IMR-90 (cell line): ENCODE results near the gene VPS50. TPM values are rescaled to one million over a fixed set of nuclear protein-coding genes. Genes with fewer than 3 reads are reported as not detected.

Experiments
- ATAC-seq: fragments of 200-7000 bp; cut with Tn5 transposase; 2 replicates; pipeline ENCODE4 v1.9.1; 2020; ENCODE audit warnings: low read depth, mild to moderate bottlenecking, moderate library complexity
- BruUV-seq: library from RNA; stranded (reverse); fragments of 400-500 nt; replicated peaks from 2 replicates; lab custom pipeline; 2021; lab: Mats Ljungman, UMichigan
- CTCF ChIA-PET: fragments of 300-600 bp; formaldehyde crosslinking; extraction: SDS; loops from one replicate; lab custom pipeline; 2021; ENCODE audit warnings: antibody characterized with exemption; lab: Yijun Ruan, JAX
- POLR2A ChIA-PET: fragments of 300-600 bp; sonication (Branson Sonifier 250); formaldehyde crosslinking; loops from one replicate; lab custom pipeline; 2022; ENCODE audit warnings: antibody characterized with exemption; ENCODE audit not compliant: unreplicated experiment; lab: Charles Lee
- DNase-seq: peaks from one replicate; pipeline ENCODE4 v3.0.0; 2013
- H2AFZ ChIP-seq: replicated peaks from 2 replicates; pipeline ENCODE3; 2013; ENCODE audit warnings: low read length, mild to moderate bottlenecking; ENCODE audit not compliant: poor library complexity
- H2AK5ac ChIP-seq: 2 replicates; pipeline ENCODE4 v1.6.1; 2013; ENCODE audit warnings: low read depth, low read length, inconsistent platforms
- H2AK9ac ChIP-seq: replicated peaks from 2 replicates; pipeline ENCODE3; 2013; ENCODE audit warnings: mild to moderate bottlenecking, low read depth, low read length, moderate library complexity; ENCODE audit not compliant: poor library complexity
- H2BK120ac ChIP-seq: 2 replicates; pipeline ENCODE4 v1.6.1; 2013; ENCODE audit warnings: low read depth, low read length, inconsistent platforms
- H2BK15ac ChIP-seq: 3 replicates; pipeline ENCODE4 v1.6.1; 2013; ENCODE audit warnings: low read depth, low read length, inconsistent platforms
- H2BK20ac ChIP-seq: 2 replicates; pipeline ENCODE4 v1.6.1; 2013; ENCODE audit warnings: low read depth, mild to moderate bottlenecking, inconsistent platforms, low read length, moderate library complexity
- H2BK5ac ChIP-seq: 2 replicates; pipeline ENCODE4 v1.6.1; 2013; ENCODE audit warnings: mild to moderate bottlenecking, low read depth, low read length, inconsistent platforms; ENCODE audit not compliant: poor library complexity, severe bottlenecking
- H3K14ac ChIP-seq: replicated peaks from 2 replicates; pipeline ENCODE4 v1.6.1; 2013; ENCODE audit warnings: low read depth, low read length, inconsistent platforms
- H3K18ac ChIP-seq: 2 replicates; pipeline ENCODE4 v1.6.1; 2013; ENCODE audit warnings: low read depth, low read length, control low read depth
- H3K23ac ChIP-seq: 2 replicates; pipeline ENCODE4 v1.6.1; 2013; ENCODE audit warnings: low read depth, low read length, inconsistent platforms
- H3K27ac ChIP-seq: 2 replicates; pipeline ENCODE4 v1.5.1; 2013; ENCODE audit warnings: mild to moderate bottlenecking, control low read depth, low read length; ENCODE audit not compliant: insufficient read depth
- H3K27me3 ChIP-seq: 2 replicates; pipeline ENCODE4 v1.6.1; 2013; ENCODE audit warnings: low read length; ENCODE audit not compliant: control insufficient read depth, insufficient read depth
- H3K36me3 ChIP-seq: 2 replicates; pipeline ENCODE4 v1.6.1; 2013; ENCODE audit warnings: low read length, mixed read lengths; ENCODE audit not compliant: control insufficient read depth, insufficient read depth
- H3K4ac ChIP-seq: 2 replicates; pipeline ENCODE4 v1.6.1; 2013; ENCODE audit warnings: low read depth, low read length, inconsistent platforms
- H3K4me1 ChIP-seq: 2 replicates; pipeline ENCODE4 v1.6.1; 2013; ENCODE audit warnings: low read length, mixed read lengths; ENCODE audit not compliant: control insufficient read depth, insufficient read depth
- H3K4me2 ChIP-seq: 2 replicates; pipeline ENCODE4 v1.6.1; 2013; ENCODE audit warnings: low read depth, mild to moderate bottlenecking, control low read depth, low read length, moderate library complexity
- H3K4me3 ChIP-seq: 2 replicates; pipeline ENCODE4 v1.5.1; 2013; ENCODE audit warnings: low read depth, mild to moderate bottlenecking, control low read depth, low read length, moderate library complexity; ENCODE audit not compliant: insufficient read depth
- H3K56ac ChIP-seq: 2 replicates; pipeline ENCODE4 v1.6.1; 2013; ENCODE audit warnings: low read length, inconsistent platforms; ENCODE audit not compliant: insufficient read depth; ENCODE audit errors: extremely low read depth
- H3K79me1 ChIP-seq, 2 experiments: 2 replicates each; pipeline ENCODE4 v1.6.1; 2013; ENCODE audit warnings: low read length in 2 of 2, inconsistent platforms in 1 of 2, low read depth in 1 of 2
- H3K9ac ChIP-seq: 2 replicates; pipeline ENCODE4 v1.6.1; 2013; ENCODE audit warnings: low read depth, low read length, control low read depth
- H3K9me1 ChIP-seq: 2 replicates; pipeline ENCODE4 v1.6.1; 2013; ENCODE audit warnings: low read length, inconsistent platforms; ENCODE audit not compliant: insufficient read depth
- H3K9me3 ChIP-seq: 2 replicates; pipeline ENCODE4 v1.6.1; 2013; ENCODE audit warnings: low read length; ENCODE audit not compliant: control insufficient read depth, insufficient read depth
- H4K20me1 ChIP-seq: 2 replicates; pipeline ENCODE4 v1.6.1; 2013; ENCODE audit warnings: low read length, inconsistent platforms; ENCODE audit not compliant: insufficient read depth
- H4K5ac ChIP-seq: 2 replicates; pipeline ENCODE4 v1.6.1; 2013; ENCODE audit warnings: mild to moderate bottlenecking, low read depth, low read length, control low read depth
- H4K8ac ChIP-seq, 2 experiments: 2 replicates each; pipeline ENCODE4 v1.6.1; 2013; ENCODE audit warnings: low read depth in 2 of 2, low read length in 2 of 2, control low read depth in 1 of 2, inconsistent platforms in 1 of 2
- H4K91ac ChIP-seq: 2 replicates; pipeline ENCODE4 v1.6.1; 2013; ENCODE audit warnings: low read depth, low read length, inconsistent platforms; ENCODE audit not compliant: insufficient read depth
- BHLHE40 ChIP-seq: fragments of 150-350 bp; IDR thresholded peaks from 2 replicates; pipeline ENCODE4 v1.6.1; 2016; ENCODE audit warnings: mild to moderate bottlenecking, low read depth, low read length
- CEBPB ChIP-seq: IDR thresholded peaks from 2 replicates; pipeline ENCODE4 v1.6.1; 2012; ENCODE audit warnings: low read depth, low read length, improper control_type of control experiment
- CHD1 ChIP-seq: IDR thresholded peaks from 2 replicates; pipeline ENCODE4 v1.6.1; 2012; ENCODE audit warnings: low read depth, low read length, improper control_type of control experiment
- CTCF ChIP-seq: conservative IDR thresholded peaks from 2 replicates; pipeline ENCODE4 v1.5.1; 2012; ENCODE audit warnings: mild to moderate bottlenecking, low read depth, low read length, improper control_type of control experiment
- FOS ChIP-seq: fragments of 150-350 bp; IDR thresholded peaks from 2 replicates; pipeline ENCODE4 v1.6.1; 2016; ENCODE audit warnings: low read depth, low read length
- MAFK ChIP-seq: IDR thresholded peaks from 2 replicates; pipeline ENCODE4 v1.6.1; 2012; ENCODE audit warnings: low read depth, low read length, improper control_type of control experiment
- MXI1 ChIP-seq: IDR thresholded peaks from 2 replicates; pipeline ENCODE4 v1.6.1; 2012; ENCODE audit warnings: low read depth, mild to moderate bottlenecking, low read length, moderate library complexity, borderline replicate concordance
- POLR2A ChIP-seq: IDR thresholded peaks from 2 replicates; pipeline ENCODE4 v1.6.1; 2012; ENCODE audit warnings: mild to moderate bottlenecking, low read depth, low read length
- WGBS, 2 experiments: methylation state at CpG; one replicate each; pipeline versions ENCODE4 v1.1.5 to v1.1.7; 2013; ENCODE audit warnings: missing lambda C conversion rate in 2 of 2; ENCODE audit not compliant: insufficient read length in 1 of 2; ENCODE audit errors: extremely low coverage in 2 of 2; 5-methylcytosine and 5-hydroxymethylcytosine counted together
- dilution Hi-C: fragments of 300-500 bp; cut with HindIII; formaldehyde crosslinking; loops from one replicate; pipeline ENCODE4 v1.14.3; 2018; ENCODE audit warnings: low sequenced_read_pairs; ENCODE audit not compliant: unreplicated experiment
- in situ Hi-C: fragments of 300-500 bp; cut with MboI; formaldehyde crosslinking; loops from 3 replicates; pipeline ENCODE4 v1.14.3; 2019; ENCODE audit warnings: low sequenced_read_pairs, inconsistent platforms, mixed read lengths
- intact Hi-C: fragments of 100-400 bp; cut with micrococcal nuclease; formaldehyde crosslinking; loops from 2 replicates; pipeline ENCODE4 v1.10.0; 2022
- polyA plus RNA-seq, 3 experiments: library from polyadenylated mRNA; depleted of rRNA; stranded (reverse); fragments of >200 nt; gene quantifications; 2 replicates each; pipeline ENCODE4 v1.2.3, GENCODE V29; 2012; ENCODE audit warnings: low replicate concordance in 1 of 3
- total RNA-seq: library from RNA; depleted of rRNA; stranded (reverse); fragments of >200 nt; gene quantifications from 2 replicates; pipeline ENCODE4 v1.2.3, GENCODE V29; 2012

Gene VPS50
- total and polyA plus RNA-seq, 2 of the 4 experiments (the other 2 are of a cell fraction): 7.1 to 22.0 TPM

GRCh38 chr7:93265220-93265619 is 33.1 kb downstream of the VPS50 start:
- DNase-seq: no peak
- TF ChIP-seq POLR2A (no peak), BHLHE40 (no peak), MXI1 (no peak), FOS (no peak), CHD1 (no peak), MAFK (no peak), CTCF (no peak), CEBPB (no peak)
- H3K56ac ChIP-seq: no peak overlapping the region
- H3K4me1 ChIP-seq: no peaks in the 10 kb centered on the region
- H4K8ac ChIP-seq: no peak overlapping the region
- H2BK15ac ChIP-seq: no peak overlapping the region
- no TSS peak for BruUV-seq
- H3K18ac ChIP-seq: no peak overlapping the region
- H2BK120ac ChIP-seq: no peak overlapping the region
- H3K4me3 ChIP-seq: no peak overlapping the region
- H3K4ac ChIP-seq: no peak overlapping the region
- no peaks in the 10 kb centered on the region for H3K9me3 ChIP-seq
- H3K79me1 ChIP-seq: no peaks in the 10 kb centered on the region
- in situ Hi-C loops (loop anchor here (5.0 kb wide), 1 partner anchor 97 kb away; no protein-coding TSS in a partner anchor), intact Hi-C loops (no loop called here), dilution Hi-C loops (no loop called here)
- H3K23ac ChIP-seq: no peak overlapping the region
- H3K27ac ChIP-seq: no peak overlapping the region
- H4K20me1 ChIP-seq: no peaks in the 10 kb centered on the region
- no peak overlapping the region for H2BK5ac ChIP-seq
- no peak for ATAC-seq
- no peaks in the 10 kb centered on the region for H3K9me1 ChIP-seq
- H3K27me3 ChIP-seq: no peaks in the 10 kb centered on the region
- no peak overlapping the region for H4K5ac ChIP-seq
- H3K14ac ChIP-seq: no peak overlapping the region
- CTCF ChIA-PET: no interaction called here
- H3K9ac ChIP-seq: no peak overlapping the region
- H3K36me3 ChIP-seq: no peaks in the 10 kb centered on the region
- H2AK5ac ChIP-seq: no peak overlapping the region
- H2AFZ ChIP-seq: no peak overlapping the region
- H2BK20ac ChIP-seq: no peak overlapping the region
- WGBS, 2 experiments: no CpG with 5 or more reads among the region's 4 CpGs
- no peak overlapping the region for H3K4me2 ChIP-seq
- no peak overlapping the region for H2AK9ac ChIP-seq
- POLR2A ChIA-PET: no interaction called here
- H4K91ac ChIP-seq: no peak overlapping the region
